VCaP (cell line): Measurements from ENCODE around the gene SDR39U1.
A peak's percentile ranks its signal among the peaks of the same experiment; 100 is the strongest.

Source experiments
- H3K27ac ChIP-seq: fragments of 450-650 bp; 2 replicates; pipeline ENCODE4 v1.5.1; 2017
- CTCF ChIP-seq: fragments of 450-650 bp; conservative IDR thresholded peaks from 2 replicates; pipeline ENCODE4 v1.5.1; 2017; ENCODE audit warnings: mild to moderate bottlenecking, moderate library complexity

The SDR39U1 gene

GRCh38 chr14:24392325-24393091 lies 50.1 kb downstream of the SDR39U1 start:
- TF ChIP-seq CTCF = 0 out of 2 replicates have a peak, but pooled peaks have one; percentile 11
- H3K27ac ChIP-seq = no peak overlapping the region

- H3K27ac ChIP-seq = no peak overlapping the region
- TF ChIP-seq CTCF = no peak
Observed at GRCh38 chr14:24390701-24391468, 51.7 kb downstream of the SDR39U1 start.
